GM19324 (cell line): ENCODE data around the gene GPR61.

Experiments used
- ATAC-seq: cut with Tn5 transposase; IDR thresholded peaks from one replicate; pipeline ENCODE4 v1.9.1; 2021; ENCODE audit warnings: mild to moderate bottlenecking, moderate library complexity; ENCODE audit not compliant: unreplicated experiment, low FRiP score

The GPR61 gene

GRCh38 chr1:109532365-109533136 lies 7.1 kb upstream of the GPR61 start:
- ATAC-seq = peak; percentile 40

- no peak for ATAC-seq
Measured at GRCh38 chr1:109534307-109534858, 5.3 kb upstream of the GPR61 start.

- ATAC-seq = no peak
Measured at GRCh38 chr1:109535481-109535880, 4.2 kb upstream of the GPR61 start.

- ATAC-seq = no peak
Measured at GRCh38 chr1:109535971-109536491, 3.6 kb upstream of the GPR61 start.

- ATAC-seq = no peak
Measured at GRCh38 chr1:109537450-109538178, 2.1 kb upstream of the GPR61 start.

GRCh38 chr1:109538827-109539555 lies 681 bp upstream of the GPR61 start:
- ATAC-seq = no peak

- ATAC-seq = no peak
Measured at GRCh38 chr1:109541102-109541501, 1.4 kb downstream of the GPR61 start.

GRCh38 chr1:109542657-109543056 lies 3.0 kb downstream of the GPR61 start:
- no peak for ATAC-seq

GRCh38 chr1:109543283-109543987 lies 3.8 kb downstream of the GPR61 start:
- no peak for ATAC-seq

GRCh38 chr1:109543988-109544735 lies 4.5 kb downstream of the GPR61 start:
- no peak for ATAC-seq

- no peak for ATAC-seq
Measured at GRCh38 chr1:109546311-109547109, 6.8 kb downstream of the GPR61 start.

- ATAC-seq = peak; percentile 22
Measured at GRCh38 chr1:109547463-109548320, 8.0 kb downstream of the GPR61 start.

GRCh38 chr1:109548321-109549267 lies 8.9 kb downstream of the GPR61 start, which contains the start of gene GNAI3:
Gene GNAI3 (plus strand): TSS chr1:109548615. CDS start chr1:109548721, 106 bp downstream.
- peak; percentile 87 for ATAC-seq

GRCh38 chr1:109556563-109556962 lies 16.9 kb downstream of the GPR61 start:
- ATAC-seq = no peak

- ATAC-seq = no peak
Measured at GRCh38 chr1:109557520-109557919, 17.8 kb downstream of the GPR61 start.

- ATAC-seq = no peak
Measured at GRCh38 chr1:109559995-109560394, 20.3 kb downstream of the GPR61 start.
